HepG2 (cell line): ENCODE measurements around the gene FAF1. TPM values are rescaled to one million over a fixed set of nuclear protein-coding genes. Genes with fewer than 3 reads are reported as not detected.
A peak's percentile ranks its signal among the peaks of the same experiment; 100 is the strongest.
"Not testable (repeated sequence)": the region's sequence is repeated elsewhere in the genome, so short reads cannot be mapped to it uniquely, and the experiment has no call there.

Source experiments
- ATAC-seq: fragments of 200-7000 bp; cut with Tn5 transposase; 3 replicates; pipeline ENCODE4 v1.9.1; 2020; ENCODE audit warnings: mild to moderate bottlenecking, moderate library complexity
- BruUV-seq: library from RNA; stranded (reverse); fragments of 400-500 nt; replicated peaks from 2 replicates; lab custom pipeline; 2021; lab: Mats Ljungman, UMichigan
- CTCF ChIA-PET: fragments of 300-600 bp; formaldehyde crosslinking; extraction: SDS; loops from one replicate; lab custom pipeline; 2021; ENCODE audit warnings: low total read pairs, inconsistent platforms, low intra/inter-chr PET ratio; lab: Yijun Ruan, JAX
- POLR2A ChIA-PET: fragments of 350-600 bp; sonication (Branson Sonifier 250); formaldehyde crosslinking; loops from one replicate; lab custom pipeline; 2020; ENCODE audit warnings: antibody characterized with exemption, inconsistent platforms; lab: Yijun Ruan, JAX
- DNase-seq: peaks from one replicate; pipeline ENCODE4 v3.0.0-alpha.2; 2015; ENCODE audit warnings: low spot score
- FAIRE-seq: peaks from 3 replicates; lab custom pipeline; 2011; peaks lifted over from hg19 to GRCh38; lab: Jason Lieb, UNC
- H2AFZ ChIP-seq: one replicate; pipeline ENCODE4 v1.6.1; 2011; ENCODE audit warnings: low read length, inconsistent platforms
- H3K27ac ChIP-seq: fragments of 300-600 bp; 3 replicates; pipeline ENCODE4 v1.8.0; 2011; ENCODE audit warnings: mixed run types, mild to moderate bottlenecking, mixed read lengths, low read length, inconsistent platforms; ENCODE audit not compliant: insufficient read depth; ENCODE audit errors: extremely low read length
- H3K27me3 ChIP-seq, 2 experiments: fragments of 200-600 bp in 1 of 2; 2 replicates in 1 of 2; 3 replicates in 1 of 2; pipeline versions ENCODE4 v1.6.0 to v1.8.0; 2011; ENCODE audit warnings: low read length in 2 of 2, mild to moderate bottlenecking in 2 of 2, moderate library complexity in 2 of 2, inconsistent platforms in 1 of 2; ENCODE audit not compliant: insufficient read depth in 2 of 2, control insufficient read depth in 1 of 2
- H3K36me3 ChIP-seq, 2 experiments: fragments of 200-600 bp in 1 of 2; replicated peaks in 1 of 2; 2 replicates in 1 of 2; 3 replicates in 1 of 2; pipeline versions ENCODE4 v1.5.1 to v1.8.0; 2011; ENCODE audit warnings: low read length in 2 of 2, inconsistent platforms in 1 of 2; ENCODE audit not compliant: insufficient read depth in 2 of 2, control insufficient read depth in 1 of 2
- H3K4me1 ChIP-seq: 2 replicates; pipeline ENCODE4 v1.5.1; 2012; ENCODE audit warnings: low read length, inconsistent platforms; ENCODE audit not compliant: insufficient read depth
- H3K4me2 ChIP-seq: 2 replicates; pipeline ENCODE4 v1.6.0; 2011; ENCODE audit warnings: low read depth, low read length, inconsistent platforms
- H3K4me3 ChIP-seq, 3 experiments: fragments of 200-600 bp in 1 of 3; sonication (generic), shearing (Covaris generic) in 1 of 3; replicated peaks in 1 of 3; 2 replicates each; pipeline ENCODE4 v1.5.1; 2011 to 2016; ENCODE audit warnings: low read length in 3 of 3, inconsistent platforms in 2 of 3, low read depth in 2 of 3, mild to moderate bottlenecking in 2 of 3, control low read depth in 1 of 3, mixed read lengths in 1 of 3; ENCODE audit not compliant: insufficient read depth in 1 of 3
- H3K79me2 ChIP-seq: one replicate; pipeline ENCODE4 v1.6.1; 2011; ENCODE audit warnings: low read length, inconsistent platforms; ENCODE audit not compliant: insufficient read depth
- H3K9ac ChIP-seq: 2 replicates; pipeline ENCODE4 v1.6.0; 2011; ENCODE audit warnings: mild to moderate bottlenecking, low read depth, low read length, inconsistent platforms; ENCODE audit not compliant: insufficient read depth
- H3K9me3 ChIP-seq: 2 replicates; pipeline ENCODE4 v1.5.1; 2012; ENCODE audit warnings: mild to moderate bottlenecking, low read length
- H4K20me1 ChIP-seq: 2 replicates; pipeline ENCODE4 v1.6.0; 2011; ENCODE audit warnings: inconsistent platforms, mild to moderate bottlenecking, low read length, moderate library complexity; ENCODE audit not compliant: insufficient read depth
- PAF1 ChIP-seq: IDR thresholded peaks from 2 replicates; pipeline ENCODE4 v1.6.1; 2016; ENCODE audit warnings: missing genetic modification reagents, missing compliant biosample characterization
- WGBS: methylation state at CpG from one replicate; pipeline ENCODE4 v1.1.6; 2017; ENCODE audit warnings: low lambda C conversion rate; 5-methylcytosine and 5-hydroxymethylcytosine counted together
- in situ Hi-C: cut with HindIII; loops from 2 replicates; pipeline ENCODE4 v1.10.0; 2017; ENCODE audit warnings: low pct_unique_long_range_greater_than_20kb; ENCODE audit not compliant: extremely low pct_ligation_motif_present
- intact Hi-C: fragments of 100-400 bp; cut with micrococcal nuclease; formaldehyde crosslinking; loops from one replicate; pipeline ENCODE4 v1.10.0; 2022; ENCODE audit not compliant: unreplicated experiment
- polyA plus RNA-seq, 8 experiments: library from polyadenylated mRNA; depleted of rRNA in 3 of 8; stranded (reverse) in 7 of 8; unstranded in 1 of 8; fragments of >200 nt; fragmentation: Illumina TruSeq in 4 of 8; extraction: Trizol in 4 of 8; gene quantifications; 2 replicates each; pipeline versions ENCODE4 v1.2.1 to v1.2.3, GENCODE V29; 2011 to 2016; ENCODE audit warnings: low read depth in 4 of 8, missing spikeins in 1 of 8, mixed read lengths in 1 of 8; ENCODE audit not compliant: insufficient read depth in 1 of 8
- total RNA-seq, 5 experiments: library from RNA; depleted of rRNA; stranded (reverse); fragments of >200 nt; fragmentation: Illumina TruSeq; extraction: Trizol; gene quantifications; 2 replicates each; pipeline ENCODE4 v1.2.3, GENCODE V29; 2016; ENCODE audit warnings: low read depth in 1 of 5
- TF ChIP-seq, protein P1 (sequence below), 2 experiments: fragments of 450-650 bp in 1 of 2; sonication (generic) in 1 of 2; formaldehyde crosslinking in 1 of 2; IDR thresholded peaks; 2 replicates each; pipeline versions ENCODE4 v1.6.1 to v1.8.0; 2016 to 2022; ENCODE audit warnings: antibody characterized with exemption in 1 of 2, mild to moderate bottlenecking in 1 of 2, missing genetic modification reagents in 1 of 2

FAF1 gene
- total and polyA plus RNA-seq, 2 of the 13 experiments (the other 11 are each of a cell fraction or from before 2014, with no cell fraction given), result 19.4 to 63.3 TPM

DNA sequence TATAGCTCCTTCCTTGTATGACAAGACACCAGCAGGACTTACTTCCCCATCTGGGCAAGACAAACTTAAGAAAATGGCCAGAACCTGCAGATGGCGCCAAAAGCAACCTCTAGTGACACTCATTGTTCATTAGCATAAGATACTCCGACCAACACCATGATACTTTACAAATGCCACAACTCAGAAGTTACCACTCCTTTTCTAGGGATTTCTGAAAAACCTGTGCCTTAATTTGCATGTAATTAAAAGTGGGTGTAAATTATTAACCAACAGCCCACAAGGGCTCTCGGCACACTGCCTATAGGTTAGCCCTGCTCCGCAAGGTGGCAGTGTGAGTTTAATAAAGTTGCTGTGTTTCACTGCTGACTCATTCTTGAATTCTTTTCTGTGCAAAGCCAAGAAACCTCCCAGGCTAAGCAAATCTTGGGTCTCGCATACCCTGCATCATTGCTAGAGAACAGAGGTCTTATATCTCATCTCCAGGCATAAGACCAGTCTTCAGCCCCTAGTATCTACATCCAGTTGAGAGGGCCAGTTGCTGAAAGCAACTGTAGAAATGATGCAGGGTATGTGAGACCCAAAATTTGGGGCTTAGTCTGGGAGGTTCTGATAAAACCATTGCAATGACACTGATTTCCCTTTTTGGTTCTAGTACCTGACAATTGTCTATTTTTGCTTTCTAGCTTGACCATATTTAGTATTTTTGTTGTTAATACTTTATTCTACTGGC lies 86.4 kb downstream of the FAF1 start (continued):
- TF ChIP-seq, protein P1, sequence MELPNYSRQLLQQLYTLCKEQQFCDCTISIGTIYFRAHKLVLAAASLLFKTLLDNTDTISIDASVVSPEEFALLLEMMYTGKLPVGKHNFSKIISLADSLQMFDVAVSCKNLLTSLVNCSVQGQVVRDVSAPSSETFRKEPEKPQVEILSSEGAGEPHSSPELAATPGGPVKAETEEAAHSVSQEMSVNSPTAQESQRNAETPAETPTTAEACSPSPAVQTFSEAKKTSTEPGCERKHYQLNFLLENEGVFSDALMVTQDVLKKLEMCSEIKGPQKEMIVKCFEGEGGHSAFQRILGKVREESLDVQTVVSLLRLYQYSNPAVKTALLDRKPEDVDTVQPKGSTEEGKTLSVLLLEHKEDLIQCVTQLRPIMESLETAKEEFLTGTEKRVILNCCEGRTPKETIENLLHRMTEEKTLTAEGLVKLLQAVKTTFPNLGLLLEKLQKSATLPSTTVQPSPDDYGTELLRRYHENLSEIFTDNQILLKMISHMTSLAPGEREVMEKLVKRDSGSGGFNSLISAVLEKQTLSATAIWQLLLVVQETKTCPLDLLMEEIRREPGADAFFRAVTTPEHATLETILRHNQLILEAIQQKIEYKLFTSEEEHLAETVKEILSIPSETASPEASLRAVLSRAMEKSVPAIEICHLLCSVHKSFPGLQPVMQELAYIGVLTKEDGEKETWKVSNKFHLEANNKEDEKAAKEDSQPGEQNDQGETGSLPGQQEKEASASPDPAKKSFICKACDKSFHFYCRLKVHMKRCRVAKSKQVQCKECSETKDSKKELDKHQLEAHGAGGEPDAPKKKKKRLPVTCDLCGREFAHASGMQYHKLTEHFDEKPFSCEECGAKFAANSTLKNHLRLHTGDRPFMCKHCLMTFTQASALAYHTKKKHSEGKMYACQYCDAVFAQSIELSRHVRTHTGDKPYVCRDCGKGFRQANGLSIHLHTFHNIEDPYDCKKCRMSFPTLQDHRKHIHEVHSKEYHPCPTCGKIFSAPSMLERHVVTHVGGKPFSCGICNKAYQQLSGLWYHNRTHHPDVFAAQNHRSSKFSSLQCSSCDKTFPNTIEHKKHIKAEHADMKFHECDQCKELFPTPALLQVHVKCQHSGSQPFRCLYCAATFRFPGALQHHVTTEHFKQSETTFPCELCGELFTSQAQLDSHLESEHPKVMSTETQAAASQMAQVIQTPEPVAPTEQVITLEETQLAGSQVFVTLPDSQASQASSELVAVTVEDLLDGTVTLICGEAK (IDR thresholded peaks at IDR 0.05), result no peak
- TF ChIP-seq, protein P1 (CRISPR knock-in tag; IDR thresholded peaks at IDR 0.05), result 0 out of 2 replicates have a peak, but pooled peaks have one; percentile 30
- no peak for TF ChIP-seq PAF1 (CRISPR knock-in tag)

DNA sequence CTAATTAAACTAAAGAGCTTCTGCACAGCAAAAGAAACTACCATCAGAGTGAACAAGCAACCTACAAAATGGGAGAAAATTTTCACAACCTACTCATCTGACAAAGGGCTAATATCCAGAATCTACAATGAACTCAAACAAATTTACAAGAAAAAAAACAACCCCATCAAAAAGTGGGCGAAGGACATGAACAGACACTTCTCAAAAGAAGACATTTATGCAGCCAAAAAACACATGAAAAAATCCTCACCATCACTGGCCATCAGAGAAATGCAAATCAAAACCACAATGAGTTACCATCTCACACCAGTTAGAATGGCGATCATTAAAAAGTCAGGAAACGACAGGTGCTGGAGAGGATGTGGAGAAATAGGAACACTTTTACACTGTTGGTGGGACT lies 95.2 kb downstream of the FAF1 start:
- H3K79me2 ChIP-seq, result peaks cover 41% of the 10 kb centered on the region
- 98% methylated on average over 3 of the region's 3 CpGs for whole genome bisulfite sequencing

More for the DNA sequence above, 95.2 kb downstream of the FAF1 start:
- H3K27ac ChIP-seq, H3K4me2 ChIP-seq, ATAC-seq, H3K9me3 ChIP-seq, H3K27me3 ChIP-seq, in situ Hi-C loops, H3K4me1 ChIP-seq, BruUV-seq, intact Hi-C loops, H3K4me3 ChIP-seq, POLR2A ChIA-PET, DNase-seq, H3K9ac ChIP-seq, FAIRE-seq, H4K20me1 ChIP-seq, H3K36me3 ChIP-seq, CTCF ChIA-PET, H2AFZ ChIP-seq: not testable (repeated sequence)
